ENCODE data around the gene PPTC7. TPM values are rescaled to one million over a fixed set of nuclear protein-coding genes. Genes with fewer than 3 reads are reported as not detected.
"Not testable (repeated sequence)": the region's sequence is repeated elsewhere in the genome, so short reads cannot be mapped to it uniquely, and the experiment has no call there.

PPTC7 gene
- total RNA-seq, 1 experiment from 2014 or later, result 18.3 TPM

GRCh38 chr12:110530511-110530910, 52.6 kb downstream of the PPTC7 start:
- Histone ChIP-seq H3K4me2 (no peak overlapping the region), H2AFZ (no peak overlapping the region), H3K4me1 (replicated peaks; ENCODE audit: insufficient read depth) (peaks cover 11% of the 10 kb centered on the region; the same call in 1 of the 2 replicates), H3K36me3 (ENCODE audit: low read depth) (no peaks in the 10 kb centered on the region), H4K20me1 (ENCODE audit: insufficient read depth) (no peaks in the 10 kb centered on the region), H3K9me3 (ENCODE audit: insufficient read depth, low read depth) (no peaks in the 10 kb centered on the region), H3K79me2 (ENCODE audit: low read depth) (no peaks in the 10 kb centered on the region), H3K27me3 (ENCODE audit: insufficient read depth, low read depth) (no peaks in the 10 kb centered on the region), H3K4me3 (no peak overlapping the region), H3K9me2 (ENCODE audit: insufficient read depth) (no peaks in the 10 kb centered on the region), H3F3A (ENCODE audit: insufficient read depth, low read depth) (peaks cover 22% of the 10 kb centered on the region), H3K27ac (no peak overlapping the region)
- intact Hi-C loops (cut with micrococcal nuclease; ENCODE audit: unreplicated experiment), result no loop called here
- ChIA-PET CTCF (no interaction called here), POLR2A (ENCODE audit: unreplicated experiment) (no interaction called here)
- no TSS peak for BruUV-seq (replicated peaks)
- no peak for DNase-seq
- TF ChIP-seq CTCF (conservative IDR thresholded peaks at IDR 0.05) (no peak), EZH2 (IDR thresholded peaks at IDR 0.05; ENCODE audit: low read depth) (no peak)

GRCh38 chr12:110528277-110528839, 54.8 kb downstream of the PPTC7 start:
- ChIA-PET CTCF (no interaction called here), POLR2A (ENCODE audit: unreplicated experiment) (no interaction called here)
- no TSS peak for BruUV-seq (replicated peaks)
- no peak overlapping the region for H3K4me2 ChIP-seq
- H3K27ac ChIP-seq, result no peak overlapping the region
- H3K9me2 ChIP-seq (ENCODE audit: insufficient read depth), result no peaks in the 10 kb centered on the region
- 0 out of 2 replicates have a peak, but pooled peaks cover 7% of the 10 kb centered on the region for H3F3A ChIP-seq (ENCODE audit: insufficient read depth, low read depth)
- no peak overlapping the region for H2AFZ ChIP-seq
- no peaks in the 10 kb centered on the region for H3K36me3 ChIP-seq (ENCODE audit: low read depth)
- no peak overlapping the region for H3K4me3 ChIP-seq
- 0 out of 2 replicates have a peak, but pooled peaks cover 6% of the 10 kb centered on the region for H3K4me1 ChIP-seq (replicated peaks; ENCODE audit: insufficient read depth)
- intact Hi-C loops (cut with micrococcal nuclease; ENCODE audit: unreplicated experiment), result no loop called here
- no peaks in the 10 kb centered on the region for H3K27me3 ChIP-seq (ENCODE audit: insufficient read depth, low read depth)
- H3K9me3 ChIP-seq (ENCODE audit: insufficient read depth, low read depth), result no peaks in the 10 kb centered on the region
- TF ChIP-seq CTCF (conservative IDR thresholded peaks at IDR 0.05), result no peak
- no peak for TF ChIP-seq EZH2 (IDR thresholded peaks at IDR 0.05; ENCODE audit: low read depth)
- DNase-seq, result no peak
- no peaks in the 10 kb centered on the region for H3K79me2 ChIP-seq (ENCODE audit: low read depth)
- H4K20me1 ChIP-seq (ENCODE audit: insufficient read depth), result no peaks in the 10 kb centered on the region

- H2AFZ ChIP-seq; H3F3A ChIP-seq (ENCODE audit: insufficient read depth, low read depth); DNase-seq; H4K20me1 ChIP-seq (ENCODE audit: insufficient read depth); H3K4me2 ChIP-seq; intact Hi-C loops (cut with micrococcal nuclease; ENCODE audit: unreplicated experiment); H3K4me1 ChIP-seq (replicated peaks; ENCODE audit: insufficient read depth); H3K9me2 ChIP-seq (ENCODE audit: insufficient read depth); H3K4me3 ChIP-seq; H3K27me3 ChIP-seq (ENCODE audit: insufficient read depth, low read depth); H3K9me3 ChIP-seq (ENCODE audit: insufficient read depth, low read depth); H3K79me2 ChIP-seq (ENCODE audit: low read depth); BruUV-seq (replicated peaks); H3K36me3 ChIP-seq (ENCODE audit: low read depth); CTCF ChIA-PET; H3K27ac ChIP-seq: not testable (repeated sequence)
- POLR2A ChIA-PET (ENCODE audit: unreplicated experiment), result interaction anchor here (0.6 kb wide), 1 partner anchor 12 kb away, joined by 3 read pairs; no protein-coding TSS in a partner anchor
Observed at GRCh38 chr12:110520876-110521712, 62.0 kb downstream of the PPTC7 start.

GRCh38 chr12:110518014-110518413, 65.1 kb downstream of the PPTC7 start:
- CTCF ChIA-PET; intact Hi-C loops (cut with micrococcal nuclease; ENCODE audit: unreplicated experiment); DNase-seq: not testable (repeated sequence)

More at GRCh38 chr12:110518014-110518413, 65.1 kb downstream of the PPTC7 start:
- H3K36me3 ChIP-seq (ENCODE audit: low read depth); H4K20me1 ChIP-seq (ENCODE audit: insufficient read depth); H3K9me2 ChIP-seq (ENCODE audit: insufficient read depth); POLR2A ChIA-PET (ENCODE audit: unreplicated experiment); H3K27ac ChIP-seq; H3K79me2 ChIP-seq (ENCODE audit: low read depth); H3K4me1 ChIP-seq (replicated peaks; ENCODE audit: insufficient read depth); H3K4me2 ChIP-seq; H3K9me3 ChIP-seq (ENCODE audit: insufficient read depth, low read depth); H3K4me3 ChIP-seq; H2AFZ ChIP-seq; BruUV-seq (replicated peaks); H3K27me3 ChIP-seq (ENCODE audit: insufficient read depth, low read depth); H3F3A ChIP-seq (ENCODE audit: insufficient read depth, low read depth): not testable (repeated sequence)
